ENCODE data around the gene LDLRAP1. TPM values are rescaled to one million over a fixed set of nuclear protein-coding genes. Genes with fewer than 3 reads are reported as not detected.
A peak's percentile ranks its signal among the peaks of the same experiment; 100 is the strongest.
"Not testable (repeated sequence)": the region's sequence is repeated elsewhere in the genome, so short reads cannot be mapped to it uniquely, and the experiment has no call there.

The LDLRAP1 gene
- total RNA-seq, 6 experiments from 2014 or later: 10.4 to 14.1 (median 12.7) TPM

DNA sequence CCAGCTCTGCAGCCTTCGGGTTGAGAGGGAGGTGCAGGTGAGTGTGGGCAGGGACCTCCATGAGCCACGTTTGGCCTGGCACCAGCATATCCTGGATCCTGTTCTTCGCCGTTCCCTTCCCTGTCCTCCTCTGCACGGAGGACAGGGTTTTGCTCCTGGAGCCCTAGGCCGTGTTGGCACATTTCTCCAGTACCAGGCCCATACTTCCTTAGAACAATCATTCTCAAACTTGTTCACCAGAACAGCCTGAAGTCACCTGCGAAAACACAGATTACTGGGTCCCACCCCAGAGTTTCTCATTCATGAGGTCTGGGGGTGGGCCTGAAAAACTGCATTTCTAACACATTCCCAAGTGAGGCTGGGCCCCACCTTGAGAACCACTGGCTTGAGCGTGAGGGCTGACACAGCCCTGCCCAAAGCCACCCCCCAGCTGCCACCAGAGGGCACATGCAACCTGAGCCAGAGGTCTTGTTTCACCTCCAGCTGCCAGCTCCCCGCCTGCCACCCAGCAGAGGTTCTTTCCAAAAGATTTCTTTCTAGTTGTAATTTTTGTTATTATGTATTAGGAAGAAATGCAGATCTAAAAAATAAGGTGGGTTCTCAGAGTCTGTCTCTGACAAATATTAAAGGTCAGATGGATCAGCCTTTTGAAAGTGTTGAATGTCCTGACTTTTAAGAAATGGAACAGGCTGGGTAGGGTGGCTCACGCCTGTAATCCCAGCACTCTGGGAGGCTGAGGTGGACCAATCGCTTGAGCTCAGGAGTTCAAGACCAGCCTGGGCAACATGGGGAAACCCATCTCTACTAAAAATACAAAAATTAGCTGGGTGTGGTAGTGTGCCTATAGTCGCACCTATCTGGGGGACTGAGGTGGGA lies 39.6 kb upstream of the LDLRAP1 start:
- peaks cover 14% of the 10 kb centered on the region for H3K36me3 Mint-ChIP-seq (ENCODE audit: low read depth)
- TF ChIP-seq, protein P1, sequence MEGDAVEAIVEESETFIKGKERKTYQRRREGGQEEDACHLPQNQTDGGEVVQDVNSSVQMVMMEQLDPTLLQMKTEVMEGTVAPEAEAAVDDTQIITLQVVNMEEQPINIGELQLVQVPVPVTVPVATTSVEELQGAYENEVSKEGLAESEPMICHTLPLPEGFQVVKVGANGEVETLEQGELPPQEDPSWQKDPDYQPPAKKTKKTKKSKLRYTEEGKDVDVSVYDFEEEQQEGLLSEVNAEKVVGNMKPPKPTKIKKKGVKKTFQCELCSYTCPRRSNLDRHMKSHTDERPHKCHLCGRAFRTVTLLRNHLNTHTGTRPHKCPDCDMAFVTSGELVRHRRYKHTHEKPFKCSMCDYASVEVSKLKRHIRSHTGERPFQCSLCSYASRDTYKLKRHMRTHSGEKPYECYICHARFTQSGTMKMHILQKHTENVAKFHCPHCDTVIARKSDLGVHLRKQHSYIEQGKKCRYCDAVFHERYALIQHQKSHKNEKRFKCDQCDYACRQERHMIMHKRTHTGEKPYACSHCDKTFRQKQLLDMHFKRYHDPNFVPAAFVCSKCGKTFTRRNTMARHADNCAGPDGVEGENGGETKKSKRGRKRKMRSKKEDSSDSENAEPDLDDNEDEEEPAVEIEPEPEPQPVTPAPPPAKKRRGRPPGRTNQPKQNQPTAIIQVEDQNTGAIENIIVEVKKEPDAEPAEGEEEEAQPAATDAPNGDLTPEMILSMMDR (IDR thresholded peaks at IDR 0.05): peak; percentile 70
- H3K9me3 Mint-ChIP-seq: no peaks in the 10 kb centered on the region
- H3K4me1 Mint-ChIP-seq (ENCODE audit: low read depth): peaks cover 34% of the 10 kb centered on the region
- H3K27ac Mint-ChIP-seq: no peak overlapping the region
- DNase-seq: no peak
- H3K27me3 Mint-ChIP-seq (ENCODE audit: insufficient read depth): peaks cover 1% of the 10 kb centered on the region; the same call in 1 of the 2 replicates
- no peak overlapping the region for H3K4me3 Mint-ChIP-seq

DNA sequence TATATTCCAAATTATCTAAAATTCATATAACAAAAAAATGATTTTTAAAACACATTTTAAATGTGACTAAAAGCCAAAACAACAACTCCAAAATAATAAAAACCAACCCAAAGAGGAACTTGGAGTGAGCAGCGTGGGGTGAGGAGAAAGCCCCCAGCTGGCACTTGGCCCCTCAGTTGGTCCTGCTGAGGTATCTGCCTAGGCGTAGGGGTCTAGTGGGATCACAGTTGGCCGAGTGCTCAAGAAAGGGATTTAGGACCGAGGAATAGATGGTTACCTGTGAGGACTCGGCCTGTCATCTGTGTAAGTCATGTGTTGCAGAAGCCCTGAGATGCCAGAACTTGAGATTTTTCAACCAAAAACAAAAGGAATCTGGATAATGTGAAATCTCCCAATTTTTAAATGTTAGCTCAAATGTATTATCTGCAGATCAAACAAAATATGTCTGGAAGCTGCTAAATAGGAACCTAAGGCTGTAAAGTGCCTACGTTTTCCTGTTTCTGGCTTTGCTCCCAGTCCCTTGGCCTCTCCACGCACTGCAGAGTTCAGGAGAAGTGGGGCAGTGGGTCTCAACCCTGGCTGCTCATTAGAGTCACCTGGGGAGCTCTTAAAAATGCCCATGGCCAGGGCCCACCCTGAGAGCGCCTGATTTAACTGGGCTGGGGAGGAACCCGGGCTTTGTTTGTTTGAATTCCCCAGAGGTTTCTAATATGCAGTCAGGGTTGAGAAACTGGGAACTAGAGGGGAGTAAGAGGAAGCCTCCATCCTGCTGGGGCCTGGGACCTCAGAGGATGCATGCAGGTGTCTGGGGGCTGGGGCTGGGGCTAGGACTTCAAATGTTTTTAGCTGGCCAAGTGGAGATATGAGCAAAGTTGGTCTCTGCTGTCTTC lies 38.5 kb upstream of the LDLRAP1 start:
- Mint-ChIP-seq H3K27me3 (ENCODE audit: insufficient read depth) (peaks cover 1% of the 10 kb centered on the region; the same call in 1 of the 2 replicates), H3K36me3 (ENCODE audit: low read depth) (peaks cover 14% of the 10 kb centered on the region), H3K9me3 (no peaks in the 10 kb centered on the region), H3K27ac (no peak overlapping the region), H3K4me3 (no peak overlapping the region), H3K4me1 (ENCODE audit: low read depth) (peaks cover 34% of the 10 kb centered on the region)
- DNase-seq: no peak
- TF ChIP-seq, protein P1 (IDR thresholded peaks at IDR 0.05): no peak

DNA sequence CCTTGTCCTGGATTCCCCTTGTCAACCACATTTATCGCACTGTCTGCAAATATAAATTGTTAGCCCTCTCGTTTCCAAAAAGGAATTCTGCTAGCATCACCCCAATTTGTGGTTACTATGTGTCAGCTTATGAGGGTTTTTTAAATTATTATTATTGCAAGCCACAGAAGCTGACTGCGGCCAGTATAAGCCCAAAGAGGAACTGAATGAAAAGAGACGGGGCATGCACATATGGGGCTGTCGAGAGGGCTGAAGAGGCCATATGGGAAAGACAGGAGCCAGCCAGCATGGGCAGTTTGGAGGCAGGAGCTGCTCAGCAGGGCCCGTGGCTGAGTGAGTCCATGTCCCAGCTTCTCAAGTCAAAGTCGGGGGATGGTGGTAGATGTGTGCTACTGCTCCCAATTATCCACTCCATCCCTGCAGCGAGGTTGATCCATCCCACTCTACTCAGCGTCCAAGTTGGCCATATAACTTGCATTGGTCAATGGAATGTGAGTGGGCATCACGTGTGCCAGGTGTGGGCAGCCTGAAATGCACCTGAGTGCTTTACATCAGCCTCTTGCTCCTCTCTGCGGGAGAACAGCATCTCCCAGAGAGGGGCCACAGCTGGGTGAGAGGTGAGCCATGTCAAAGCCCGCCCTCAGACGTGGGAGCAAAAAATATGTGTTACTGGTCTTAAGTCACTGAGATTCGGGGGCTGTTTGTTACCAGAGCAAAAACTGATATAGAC lies 37.6 kb upstream of the LDLRAP1 start:
- Mint-ChIP-seq H3K36me3 (ENCODE audit: low read depth) (peaks cover 6% of the 10 kb centered on the region; the same call in 1 of the 2 replicates), H3K27ac (no peak overlapping the region), H3K27me3 (ENCODE audit: insufficient read depth) (peaks cover 1% of the 10 kb centered on the region; the same call in 1 of the 2 replicates), H3K4me3 (no peak overlapping the region), H3K4me1 (ENCODE audit: low read depth) (peaks cover 28% of the 10 kb centered on the region), H3K9me3 (no peaks in the 10 kb centered on the region)
- DNase-seq: no peak
- TF ChIP-seq, protein P1 (IDR thresholded peaks at IDR 0.05): no peak

DNA sequence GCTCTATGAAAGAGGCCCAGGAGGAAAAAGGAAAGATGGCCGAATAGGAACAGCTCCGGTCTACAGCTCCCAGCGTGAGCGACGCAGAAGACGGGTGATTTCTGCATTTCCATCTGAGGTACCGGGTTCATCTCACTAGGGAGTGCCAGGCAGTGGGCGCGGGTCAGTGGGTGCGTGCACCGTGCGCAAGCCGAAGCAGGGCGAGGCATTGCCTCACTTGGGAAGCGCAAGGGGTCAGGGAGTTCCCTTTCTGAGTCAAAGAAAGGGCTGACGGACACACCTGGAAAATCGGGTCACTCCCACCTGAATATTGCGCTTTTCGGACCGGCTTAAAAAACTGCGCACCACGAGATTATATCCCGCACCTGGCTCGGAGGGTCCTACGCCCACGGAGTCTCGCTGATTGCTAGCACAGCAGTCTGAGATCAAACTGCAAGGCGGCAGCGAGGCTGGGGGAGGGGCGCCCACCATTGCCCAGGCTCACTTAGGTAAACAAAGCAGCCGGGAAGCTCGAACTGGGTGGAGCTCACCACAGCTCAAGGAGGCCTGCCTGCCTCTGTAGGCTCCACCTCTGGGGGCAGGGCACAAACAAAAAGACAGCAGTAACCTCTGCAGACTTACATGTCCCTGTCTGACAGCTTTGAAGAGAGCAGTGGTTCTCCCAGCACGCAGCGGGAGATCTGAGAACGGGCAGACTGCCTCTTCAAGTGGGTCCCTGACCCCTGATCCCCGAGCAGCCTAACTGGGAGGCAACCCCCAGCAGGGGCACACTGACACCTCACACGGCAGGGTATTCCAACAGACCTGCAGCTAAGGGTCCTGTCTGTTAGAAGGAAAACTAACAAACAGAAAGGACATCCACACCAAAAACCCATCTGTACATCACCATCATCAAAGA lies 36.6 kb upstream of the LDLRAP1 start:
- not testable (repeated sequence) for DNase-seq; H3K36me3 Mint-ChIP-seq (ENCODE audit: low read depth); H3K27me3 Mint-ChIP-seq (ENCODE audit: insufficient read depth); H3K27ac Mint-ChIP-seq; H3K4me3 Mint-ChIP-seq; H3K9me3 Mint-ChIP-seq
- H3K4me1 Mint-ChIP-seq (ENCODE audit: low read depth): peaks cover 18% of the 10 kb centered on the region

- Mint-ChIP-seq H3K9me3 (no peaks in the 10 kb centered on the region), H3K4me3 (no peak overlapping the region), H3K4me1 (ENCODE audit: low read depth) (no peaks in the 10 kb centered on the region), H3K27ac (no peak overlapping the region), H3K36me3 (ENCODE audit: low read depth) (no peaks in the 10 kb centered on the region), H3K27me3 (ENCODE audit: insufficient read depth) (peaks cover 10% of the 10 kb centered on the region)
- DNase-seq: no peak
- TF ChIP-seq, protein P1 (IDR thresholded peaks at IDR 0.05): no peak
These were observed 29.7 kb upstream of the LDLRAP1 start for GRCh38 chr1:25513666-25514065.

Measured in HFFc6 (cell line).